Measurements from ENCODE around the gene CYB5R3.

- TF ChIP-seq CTCF (IDR thresholded peaks at IDR 0.05) (no peak), POLR2A (IDR thresholded peaks at IDR 0.05) (no peak)
Observed at GRCh38 chr22:42673898-42674401, 24.8 kb upstream of the CYB5R3 start.
